Endothelial cell of umbilical vein (primary cell): ENCODE results near the gene PLEKHA4. TPM values are rescaled to one million over a fixed set of nuclear protein-coding genes. Genes with fewer than 3 reads are reported as not detected.
"Not testable (repeated sequence)": the region's sequence is repeated elsewhere in the genome, so short reads cannot be mapped to it uniquely, and the experiment has no call there.

Experiments used
- BruUV-seq: library from RNA; stranded (reverse); fragments of 400-500 nt; replicated peaks from 2 replicates; lab custom pipeline; 2021; lab: Mats Ljungman, UMichigan
- CTCF ChIA-PET: fragments of 300-600, 350-600 bp; sonication (Branson Sonifier 250); formaldehyde crosslinking; loops from one replicate; lab custom pipeline; 2021; ENCODE audit warnings: antibody characterized with exemption, inconsistent platforms; lab: Charles Lee
- POLR2A ChIA-PET: fragments of 300-600, 350-600 bp; sonication (Branson Sonifier 250); formaldehyde crosslinking; loops from one replicate; lab custom pipeline; 2021; ENCODE audit warnings: antibody characterized with exemption, inconsistent platforms; lab: Charles Lee
- DNase-seq: peaks from one replicate; pipeline ENCODE4 v3.0.0-alpha.2; 2011; ENCODE audit warnings: low read depth, low spot score
- FAIRE-seq: peaks from 2 replicates; lab custom pipeline; 2011; peaks lifted over from hg19 to GRCh38; lab: Jason Lieb, UNC
- H2AFZ ChIP-seq: 2 replicates; pipeline ENCODE4 v1.6.0; 2012; ENCODE audit warnings: low read depth, low read length, control low read depth, inconsistent platforms
- H3K27ac ChIP-seq: 2 replicates; pipeline ENCODE4 v1.5.1; 2011; ENCODE audit warnings: low read depth, mild to moderate bottlenecking, control low read depth, low read length, moderate library complexity; ENCODE audit not compliant: insufficient read depth
- H3K27me3 ChIP-seq, 2 experiments: 2 replicates each; pipeline versions ENCODE4 v1.6.0 to v1.6.1; 2011; ENCODE audit warnings: low read length in 2 of 2, mixed read lengths in 1 of 2; ENCODE audit not compliant: control insufficient read depth in 2 of 2, insufficient read depth in 2 of 2
- H3K36me3 ChIP-seq, 2 experiments: 2 replicates in 1 of 2; 3 replicates in 1 of 2; pipeline ENCODE4 v1.5.1; 2011; ENCODE audit warnings: low read length in 2 of 2, mild to moderate bottlenecking in 1 of 2, moderate library complexity in 1 of 2; ENCODE audit not compliant: control insufficient read depth in 2 of 2, insufficient read depth in 2 of 2; ENCODE audit errors: extremely low read depth in 1 of 2
- H3K4me1 ChIP-seq: 3 replicates; pipeline ENCODE4 v1.5.1; 2011; ENCODE audit warnings: mild to moderate bottlenecking, low read length; ENCODE audit not compliant: control insufficient read depth, insufficient read depth; ENCODE audit errors: extremely low read depth
- H3K4me2 ChIP-seq: 2 replicates; pipeline ENCODE4 v1.6.1; 2011; ENCODE audit warnings: low read length, control low read depth, mixed read lengths; ENCODE audit not compliant: insufficient read depth
- H3K4me3 ChIP-seq, 3 experiments: fragments of 200-600 bp in 1 of 3; sonication (generic), shearing (Covaris generic) in 1 of 3; replicated peaks in 1 of 3; 2 replicates each; pipeline ENCODE4 v1.5.1; 2011 to 2016; ENCODE audit warnings: control low read depth in 3 of 3, low read length in 3 of 3, mild to moderate bottlenecking in 2 of 3, inconsistent platforms in 1 of 3, low read depth in 1 of 3, moderate library complexity in 1 of 3; ENCODE audit not compliant: insufficient read depth in 1 of 3
- H3K79me2 ChIP-seq: 2 replicates; pipeline ENCODE4 v1.6.0; 2012; ENCODE audit warnings: low read length, inconsistent platforms; ENCODE audit not compliant: control insufficient read depth, insufficient read depth
- H3K9ac ChIP-seq: replicated peaks from 2 replicates; pipeline ENCODE3; 2011; ENCODE audit warnings: low read length, control low read depth; ENCODE audit not compliant: insufficient read depth; ENCODE audit errors: extremely low read depth
- H3K9me1 ChIP-seq: replicated peaks from 3 replicates; pipeline ENCODE4 v1.6.0; 2011; ENCODE audit warnings: mild to moderate bottlenecking, low read length; ENCODE audit not compliant: control insufficient read depth, insufficient read depth; ENCODE audit errors: extremely low read depth
- H3K9me3 ChIP-seq: replicated peaks from 2 replicates; pipeline ENCODE4 v1.5.1; 2012; ENCODE audit warnings: low read length, inconsistent platforms; ENCODE audit not compliant: control insufficient read depth, insufficient read depth
- H4K20me1 ChIP-seq: replicated peaks from 2 replicates; pipeline ENCODE3; 2011; ENCODE audit warnings: mild to moderate bottlenecking, low read length; ENCODE audit not compliant: control insufficient read depth, insufficient read depth; ENCODE audit errors: extremely low read depth
- CTCF ChIP-seq, 2 donors: IDR thresholded peaks; 1 replicate in 1 of 2; 2 replicates in 1 of 2; pipeline ENCODE4 v1.5.1; 2011; ENCODE audit warnings: low read length in 2 of 2, mild to moderate bottlenecking in 2 of 2, moderate library complexity in 2 of 2, control low read depth in 1 of 2, inconsistent platforms in 1 of 2, low read depth in 1 of 2; ENCODE audit not compliant: insufficient read depth in 1 of 2; ENCODE audit errors: extremely low read depth in 1 of 2
- EZH2 ChIP-seq: IDR thresholded peaks from 2 replicates; pipeline ENCODE4 v1.6.1; 2012; ENCODE audit warnings: borderline replicate concordance, low read depth, mild to moderate bottlenecking, moderate library complexity, low read length, inconsistent platforms; ENCODE audit not compliant: severe bottlenecking
- POLR2AphosphoS5 ChIP-seq: IDR thresholded peaks from 2 replicates; pipeline ENCODE4 v1.6.1; 2012; ENCODE audit warnings: low read depth, mild to moderate bottlenecking, control low read depth, low read length, moderate library complexity; ENCODE audit not compliant: insufficient read depth
- dilution Hi-C: fragments of 300-500 bp; cut with MboI; formaldehyde crosslinking; loops from one replicate; pipeline ENCODE4 v1.15.0; 2019; ENCODE audit warnings: low sequenced_read_pairs; ENCODE audit not compliant: extremely low pct_ligation_motif_present
- intact Hi-C: fragments of 100-400 bp; cut with micrococcal nuclease; formaldehyde crosslinking; loops from one replicate; pipeline ENCODE4 v1.10.0; 2022
- polyA plus RNA-seq, 4 experiments: library from polyadenylated mRNA; depleted of rRNA in 3 of 4; stranded (reverse) in 3 of 4; unstranded in 1 of 4; fragments of >200 nt; gene quantifications; 2 replicates each; pipeline versions ENCODE4 v1.2.1 to v1.2.3, GENCODE V29; 2011 to 2012; ENCODE audit warnings: missing spikeins in 1 of 4
- total RNA-seq: library from RNA; stranded (reverse); gene quantifications from 2 replicates; pipeline ENCODE4 v1.2.3, GENCODE V29; 2021

Gene PLEKHA4
- total and polyA plus RNA-seq, 2 donors (not counting 3 experiments of a cell fraction or from before 2014, with no cell fraction given): 4.5 to 10.1 TPM

DNA sequence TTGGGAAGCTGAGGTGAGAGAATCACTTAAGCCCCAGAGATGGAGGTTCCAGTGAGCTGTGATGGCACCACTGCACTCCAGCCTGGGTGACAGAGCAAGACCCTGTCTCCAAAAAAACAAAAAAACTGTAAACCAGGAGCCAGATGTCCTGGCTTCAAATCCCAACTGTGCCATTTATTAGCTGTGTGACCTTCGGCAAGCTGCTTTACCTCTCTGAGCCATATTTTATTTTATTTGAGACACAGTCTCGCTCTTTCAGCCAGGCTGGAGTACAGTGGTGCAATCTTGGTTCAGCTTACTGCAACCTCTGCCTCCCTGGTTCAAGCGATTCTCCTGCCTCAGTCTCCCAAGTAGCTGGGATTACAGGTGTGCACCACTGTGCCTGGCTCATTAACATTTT is 21.8 kb downstream of the PLEKHA4 start:
- H3K9ac ChIP-seq, BruUV-seq, H3K4me3 ChIP-seq, H3K27ac ChIP-seq, H4K20me1 ChIP-seq, H2AFZ ChIP-seq, DNase-seq, H3K4me1 ChIP-seq, H3K9me1 ChIP-seq, H3K9me3 ChIP-seq, intact Hi-C loops, H3K79me2 ChIP-seq, H3K36me3 ChIP-seq, dilution Hi-C loops, H3K27me3 ChIP-seq, H3K4me2 ChIP-seq, FAIRE-seq: not testable (repeated sequence)
- POLR2A ChIA-PET: interaction anchor here (1.0 kb wide), 1 partner anchor 25 kb away, joined by 3 read pairs; no protein-coding TSS in a partner anchor
- CTCF ChIA-PET: interaction anchor here (2.8 to 10.5 kb wide), 3 partner anchors 10 to 124 kb away, joined by 11 to 427 read pairs (median 14); partner anchors contain the start of gene HSD17B14

GRCh38 chr19:48845384-48845783 is 23.0 kb downstream of the PLEKHA4 start:
- no TSS peak for BruUV-seq
- DNase-seq (no peak), FAIRE-seq (no peak)
- no peak overlapping the region for H3K9ac ChIP-seq
- no peak overlapping the region for H2AFZ ChIP-seq
- H3K36me3 ChIP-seq: peaks cover 0 to 5% of the 10 kb centered on the region in 2 experiments
- intact Hi-C loops (no loop called here), dilution Hi-C loops (no loop called here)
- ChIA-PET POLR2A (no interaction called here), CTCF (interaction anchor here (0.7 to 10.5 kb wide), 6 partner anchors 8 to 200 kb away, joined by 3 to 427 read pairs (median 6); partner anchors contain the start of genes CA11 and HSD17B14)
- no peaks in the 10 kb centered on the region for H4K20me1 ChIP-seq
- no peaks in the 10 kb centered on the region for H3K9me1 ChIP-seq
- no peak overlapping the region for H3K4me2 ChIP-seq
- H3K79me2 ChIP-seq: no peaks in the 10 kb centered on the region
- no peak for TF ChIP-seq CTCF (IDR thresholded peaks at IDR 0.05; ENCODE audit: extremely low read depth in 1 of 2, insufficient read depth in 1 of 2, low read depth in 1 of 2, low read length in 2 of 2)
- no peak for TF ChIP-seq EZH2
- TF ChIP-seq POLR2AphosphoS5: no peak
- H3K27me3 ChIP-seq: no peaks in the 10 kb centered on the region
- no peaks in the 10 kb centered on the region for H3K9me3 ChIP-seq
- no peaks in the 10 kb centered on the region for H3K4me1 ChIP-seq
- no peak overlapping the region for H3K4me3 ChIP-seq
- no peak overlapping the region for H3K27ac ChIP-seq
